Sigmoid colon (tissue), 4 donors: Measurements from ENCODE around the gene SHB.

ENCODE experiments used
- EP300 ChIP-seq, 4 donors: sonication (generic); formaldehyde crosslinking; IDR thresholded peaks; one replicate each; pipeline ENCODE4 v1.6.1; 2017; ENCODE audit warnings: antibody characterized with exemption in 4 of 4
- POLR2A ChIP-seq, 2 donors: fragments of 450-650 bp; IDR thresholded peaks; one replicate each; pipeline ENCODE4 v1.6.1; 2016; ENCODE audit warnings: antibody characterized with exemption in 2 of 2, mild to moderate bottlenecking in 2 of 2, moderate library complexity in 2 of 2
- POLR2AphosphoS5 ChIP-seq, 4 donors: sonication (generic); formaldehyde crosslinking; IDR thresholded peaks; one replicate each; pipeline ENCODE4 v1.6.1; 2017; ENCODE audit warnings: antibody characterized with exemption in 4 of 4

- TF ChIP-seq POLR2A (IDR thresholded peaks at IDR 0.05) (no peak), EP300 (IDR thresholded peaks at IDR 0.05) (no peak), POLR2AphosphoS5 (IDR thresholded peaks at IDR 0.05) (no peak)
Observed at GRCh38 chr9:37889536-37889935, 179.5 kb downstream of the SHB start.
